SK-N-MC (cell line): ENCODE measurements around the gene PBX1.

Source experiments
- EZH2 ChIP-seq: fragments of 200-600 bp; sonication (generic); IDR thresholded peaks from one replicate; pipeline ENCODE4 v1.6.1; 2017; ENCODE audit warnings: antibody characterized with exemption
- FOXP2 ChIP-seq: optimal IDR thresholded peaks from 2 replicates; pipeline ENCODE3; 2011; ENCODE audit warnings: mild to moderate bottlenecking, moderate library complexity; ENCODE audit not compliant: insufficient read depth; ENCODE audit errors: extremely low read length, control extremely low read depth
- POLR2AphosphoS5 ChIP-seq: IDR thresholded peaks from 2 replicates; pipeline ENCODE4 v1.6.1; 2012; ENCODE audit warnings: mild to moderate bottlenecking, low read depth, low read length, borderline replicate concordance

GRCh38 chr1:164607351-164607750 lies 48.4 kb downstream of the PBX1 start:
- no peak for TF ChIP-seq EZH2
- no peak for TF ChIP-seq POLR2AphosphoS5
- no peak for TF ChIP-seq FOXP2
